Activated naive CD4-positive, alpha-beta T cell treated with anti-CD3 and anti-CD28 coated beads for 36 hours (primary cell): ENCODE results near the gene BIRC3. TPM values are rescaled to one million over a fixed set of nuclear protein-coding genes. Genes with fewer than 3 reads are reported as not detected.

Source experiments
- CTCF ChIA-PET: fragments of 350-600 bp; sonication (Branson Sonifier 250); formaldehyde crosslinking; loops from one replicate; lab custom pipeline; 2021; ENCODE audit warnings: antibody characterized with exemption; lab: Charles Lee
- DNase-seq: peaks from one replicate; pipeline ENCODE4 v3.0.0-alpha.2; 2020
- H3K27ac Mint-ChIP-seq: one replicate; pipeline ENCODE4 v1.8.0; 2021; ENCODE audit warnings: mild to moderate bottlenecking, mixed read lengths
- H3K27me3 Mint-ChIP-seq: one replicate; pipeline ENCODE4 v1.8.0; 2021; ENCODE audit warnings: low read depth, mixed read lengths
- H3K36me3 Mint-ChIP-seq: one replicate; pipeline ENCODE4 v1.8.0; 2021; ENCODE audit warnings: low read depth, mixed read lengths
- H3K4me1 Mint-ChIP-seq: one replicate; pipeline ENCODE4 v1.8.0; 2021; ENCODE audit warnings: low read depth, mixed read lengths
- H3K4me3 Mint-ChIP-seq: one replicate; pipeline ENCODE4 v1.8.0; 2021; ENCODE audit warnings: mild to moderate bottlenecking, moderate library complexity, mixed read lengths
- H3K9me3 Mint-ChIP-seq: one replicate; pipeline ENCODE4 v1.8.0; 2021; ENCODE audit warnings: mixed read lengths
- intact Hi-C: fragments of 100-400 bp; cut with micrococcal nuclease; formaldehyde crosslinking; loops from one replicate; pipeline ENCODE4 v1.15.1; 2023
- total RNA-seq, 2 experiments: library from RNA; stranded (reverse); gene quantifications; one replicate each; pipeline ENCODE4 v1.2.3, GENCODE V29; 2021

Gene BIRC3
- total RNA-seq, 2 experiments from 2014 or later = 100 to 105 TPM

DNA sequence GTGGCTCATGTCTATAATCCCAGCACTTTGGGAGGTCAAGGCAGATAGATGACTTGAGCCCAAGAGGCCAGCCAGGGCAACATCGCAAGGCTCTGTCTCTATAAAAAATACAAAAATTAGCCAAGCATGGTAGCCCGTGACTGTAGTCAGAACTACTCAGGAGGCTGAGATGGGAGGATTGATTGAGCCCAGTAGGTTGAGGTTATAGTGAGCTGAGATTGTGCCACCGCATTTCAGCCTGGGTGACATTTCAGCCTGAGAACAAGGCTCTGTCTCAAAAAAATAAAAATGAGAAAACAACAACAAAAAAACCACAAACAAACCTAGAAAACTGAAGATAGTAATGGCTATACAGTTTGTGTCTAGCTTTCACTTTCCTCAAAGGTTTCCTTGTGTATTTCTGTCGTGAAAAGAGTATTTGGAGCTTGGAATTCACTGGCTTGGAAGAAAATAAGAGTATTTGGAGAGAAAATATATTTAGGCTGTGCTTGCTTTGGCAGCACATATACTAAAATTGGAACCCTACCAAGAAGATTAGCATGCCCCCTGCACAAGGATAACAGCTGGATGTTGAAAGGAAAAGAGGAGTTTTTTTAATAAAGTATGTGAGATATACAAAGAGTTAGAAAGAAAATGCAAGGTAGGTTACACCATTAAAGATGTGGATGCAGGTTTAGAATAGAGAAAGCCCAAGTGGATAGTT is 3.9 kb upstream of the BIRC3 start:
- peaks cover 3% of the 10 kb centered on the region for H3K9me3 Mint-ChIP-seq
- CTCF ChIA-PET = interaction anchor here (0.5 to 12.1 kb wide), 6 partner anchors 16 to 300 kb away, joined by 3 to 180 read pairs (median 3); no protein-coding TSS in a partner anchor
- no peak for DNase-seq
- H3K27ac Mint-ChIP-seq = peak overlapping the region; percentile 87
- peak overlapping the region; percentile 50 for H3K4me3 Mint-ChIP-seq
- peaks cover 47% of the 10 kb centered on the region for H3K4me1 Mint-ChIP-seq
- no peaks in the 10 kb centered on the region for H3K27me3 Mint-ChIP-seq
- intact Hi-C loops = no loop called here
- peaks cover 9% of the 10 kb centered on the region for H3K36me3 Mint-ChIP-seq

DNA sequence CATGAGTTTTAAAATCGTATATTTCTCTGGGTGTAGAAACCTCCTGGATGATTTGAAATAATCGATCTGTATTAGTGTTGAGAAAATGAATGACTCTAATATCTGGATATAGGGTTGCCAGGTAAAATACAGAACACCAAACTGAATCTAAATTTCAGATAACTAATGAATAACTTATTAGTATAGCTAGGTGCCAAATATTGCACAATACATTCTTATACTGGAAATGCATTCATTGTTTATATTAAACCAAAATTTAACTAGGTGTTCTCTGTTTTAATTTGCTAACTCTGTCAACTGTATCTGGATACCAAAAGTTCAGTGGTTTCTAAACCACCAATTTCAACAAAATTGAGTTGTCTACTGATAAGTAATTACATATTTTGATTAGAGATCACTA is 2.5 kb upstream of the BIRC3 start:
- intact Hi-C loops = no loop called here
- peak overlapping the region; percentile 37 for H3K27ac Mint-ChIP-seq
- H3K4me3 Mint-ChIP-seq = no peak overlapping the region
- H3K27me3 Mint-ChIP-seq = no peaks in the 10 kb centered on the region
- peaks cover 22% of the 10 kb centered on the region for H3K36me3 Mint-ChIP-seq
- H3K4me1 Mint-ChIP-seq = peaks cover 49% of the 10 kb centered on the region
- no peak for DNase-seq
- CTCF ChIA-PET = interaction anchor here (0.8 to 12.1 kb wide), 6 partner anchors 9 to 351 kb away, joined by 3 to 180 read pairs (median 5); no protein-coding TSS in a partner anchor
- H3K9me3 Mint-ChIP-seq = no peaks in the 10 kb centered on the region

DNA sequence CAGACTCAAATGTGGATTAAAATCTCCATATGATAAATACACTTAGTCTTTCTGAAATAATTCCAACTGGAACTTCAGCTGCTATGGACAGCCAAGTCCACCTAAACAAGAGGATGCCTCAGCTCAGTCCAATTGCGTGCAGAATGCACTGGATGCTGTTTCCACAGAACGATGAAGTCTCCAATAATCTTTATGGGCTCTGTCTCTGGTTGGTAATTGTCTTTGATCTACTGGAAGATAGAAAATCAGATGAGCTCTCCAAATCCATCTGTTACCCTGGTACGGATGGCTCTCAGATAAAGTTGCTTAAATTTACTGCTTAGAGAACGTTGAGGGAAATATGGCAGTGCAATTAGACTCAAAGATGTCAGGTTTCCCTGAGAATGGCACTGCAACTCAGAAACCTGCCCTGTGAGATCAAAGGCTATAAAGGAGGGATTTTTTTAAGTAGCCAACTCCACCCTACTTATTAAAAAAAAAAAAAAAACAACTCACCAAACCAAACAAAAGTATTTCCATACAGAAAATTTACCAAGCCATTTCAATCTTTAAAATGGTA is 859 bp upstream of the BIRC3 start:
- Mint-ChIP-seq H3K27ac (peak overlapping the region; percentile 98), H3K4me1 (peaks cover 60% of the 10 kb centered on the region), H3K27me3 (no peaks in the 10 kb centered on the region), H3K36me3 (peaks cover 34% of the 10 kb centered on the region), H3K9me3 (no peaks in the 10 kb centered on the region), H3K4me3 (peak overlapping the region; percentile 96)
- no peak for DNase-seq
- intact Hi-C loops = no loop called here
- CTCF ChIA-PET = interaction anchor here (0.6 to 12.1 kb wide), 7 partner anchors 9 to 350 kb away, joined by 3 to 180 read pairs (median 9); no protein-coding TSS in a partner anchor

DNA sequence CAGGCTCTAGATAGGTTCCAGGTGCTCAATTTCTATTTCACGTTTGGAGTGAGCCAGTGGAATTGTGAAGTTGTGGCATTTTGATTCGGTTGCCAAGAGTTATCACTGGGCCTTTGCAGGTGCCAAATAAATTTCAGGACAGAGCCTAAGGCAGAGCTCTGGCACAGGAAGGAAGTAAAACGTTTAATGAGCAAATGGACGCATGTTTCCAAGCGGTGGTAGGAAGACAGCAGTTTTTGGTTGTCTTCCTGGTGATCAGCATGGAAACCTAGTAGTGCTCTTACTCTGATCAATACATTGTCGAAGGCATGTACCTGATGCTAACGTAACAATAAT is 452 bp downstream of the BIRC3 start:
- no peak for DNase-seq
- Mint-ChIP-seq H3K27ac (peak overlapping the region; percentile 98), H3K27me3 (no peaks in the 10 kb centered on the region), H3K36me3 (peaks cover 47% of the 10 kb centered on the region), H3K4me1 (peaks cover 66% of the 10 kb centered on the region), H3K9me3 (no peaks in the 10 kb centered on the region), H3K4me3 (peak overlapping the region; percentile 96)
- CTCF ChIA-PET = interaction anchor here (0.8 to 5.3 kb wide), 8 partner anchors 12 to 174 kb away, joined by 3 to 124 read pairs (median 4); no protein-coding TSS in a partner anchor
- intact Hi-C loops = loop anchor here (1.0 kb wide), 13 partner anchors 11 to 711 kb away; partner anchors contain the start of gene BIRC2

DNA sequence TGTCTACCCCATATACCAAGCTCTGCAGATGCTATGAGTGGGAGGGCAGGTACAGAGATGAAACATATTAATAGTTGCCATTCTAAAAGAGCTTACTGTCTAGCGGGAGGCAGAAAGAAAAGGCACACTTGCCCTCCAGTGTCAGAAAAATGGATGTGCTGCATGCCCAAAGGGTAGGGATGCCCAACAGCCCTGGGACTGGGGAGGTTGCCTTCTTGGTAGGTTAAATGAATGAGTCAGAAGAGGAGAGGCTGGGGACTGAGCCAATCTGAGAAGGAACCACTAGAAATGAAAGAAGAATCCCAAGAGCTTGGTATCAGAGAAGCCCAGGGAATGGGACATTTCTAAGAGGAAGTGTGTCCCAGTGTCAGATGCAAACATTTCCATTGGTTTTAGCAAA is 1.2 kb downstream of the BIRC3 start:
- Mint-ChIP-seq H3K27ac (peak overlapping the region; percentile 98), H3K4me1 (peaks cover 64% of the 10 kb centered on the region), H3K9me3 (no peaks in the 10 kb centered on the region), H3K4me3 (peak overlapping the region; percentile 96), H3K36me3 (peaks cover 50% of the 10 kb centered on the region), H3K27me3 (no peaks in the 10 kb centered on the region)
- intact Hi-C loops = loop anchor here (1.0 kb wide), 2 partner anchors 30 to 78 kb away; no protein-coding TSS in a partner anchor
- peak; percentile 78 for DNase-seq
- CTCF ChIA-PET = interaction anchor here (0.6 to 5.3 kb wide), 15 partner anchors 12 to 294 kb away, joined by 3 to 124 read pairs (median 3); no protein-coding TSS in a partner anchor

DNA sequence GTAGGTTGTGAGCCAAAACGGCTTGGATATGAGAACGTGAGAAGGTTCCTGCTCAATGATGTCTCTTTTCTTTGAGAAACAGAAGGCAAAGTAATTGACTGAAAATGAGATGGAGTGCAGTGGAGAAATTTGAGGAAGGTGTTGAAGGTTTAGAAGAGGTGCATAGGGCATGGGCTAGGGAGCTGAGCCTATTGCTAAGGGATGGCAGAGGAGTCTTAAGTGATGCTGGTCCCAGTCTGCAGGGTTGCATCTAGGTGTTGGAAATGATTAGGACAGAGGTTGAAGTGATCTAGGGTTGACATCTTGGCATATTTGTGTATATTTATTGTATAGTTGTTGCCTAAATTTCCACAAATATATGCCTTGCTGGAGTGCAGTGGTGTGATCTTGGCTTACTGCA is 2.3 kb downstream of the BIRC3 start:
- Mint-ChIP-seq H3K36me3 (peaks cover 56% of the 10 kb centered on the region), H3K27me3 (no peaks in the 10 kb centered on the region), H3K27ac (peak overlapping the region; percentile 98), H3K4me1 (peaks cover 61% of the 10 kb centered on the region), H3K9me3 (no peaks in the 10 kb centered on the region), H3K4me3 (peak overlapping the region; percentile 96)
- intact Hi-C loops = no loop called here
- DNase-seq = no peak
- CTCF ChIA-PET = interaction anchor here (0.7 to 5.3 kb wide), 9 partner anchors 9 to 347 kb away, joined by 3 to 124 read pairs (median 4); no protein-coding TSS in a partner anchor

DNA sequence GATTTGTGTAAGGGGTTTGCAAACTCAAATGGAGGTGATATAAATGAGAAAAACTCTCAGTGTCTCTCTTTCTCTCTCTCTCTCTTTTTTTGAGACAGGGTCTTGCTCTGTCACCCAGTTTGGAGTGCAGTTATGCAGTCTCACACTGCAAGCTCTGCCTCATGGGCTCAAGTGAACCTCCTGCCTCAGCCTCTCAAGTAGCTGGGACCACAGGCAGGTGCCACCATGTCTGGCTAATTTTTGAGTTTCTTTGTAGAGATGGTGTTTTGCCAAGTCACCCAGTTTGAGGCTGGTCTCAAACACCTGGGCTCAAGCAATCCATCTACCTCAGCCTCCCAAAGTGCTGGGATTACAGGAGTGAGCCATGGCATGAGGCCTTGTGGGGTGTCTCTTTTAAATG is 2.9 kb downstream of the BIRC3 start:
- intact Hi-C loops = no loop called here
- Mint-ChIP-seq H3K4me1 (peaks cover 63% of the 10 kb centered on the region), H3K9me3 (no peaks in the 10 kb centered on the region), H3K4me3 (peak overlapping the region; percentile 96), H3K27me3 (no peaks in the 10 kb centered on the region), H3K36me3 (peaks cover 62% of the 10 kb centered on the region), H3K27ac (peak overlapping the region; percentile 98)
- CTCF ChIA-PET = interaction anchor here (0.6 to 5.3 kb wide), 9 partner anchors 10 to 346 kb away, joined by 3 to 124 read pairs (median 6); no protein-coding TSS in a partner anchor
- DNase-seq = no peak

DNA sequence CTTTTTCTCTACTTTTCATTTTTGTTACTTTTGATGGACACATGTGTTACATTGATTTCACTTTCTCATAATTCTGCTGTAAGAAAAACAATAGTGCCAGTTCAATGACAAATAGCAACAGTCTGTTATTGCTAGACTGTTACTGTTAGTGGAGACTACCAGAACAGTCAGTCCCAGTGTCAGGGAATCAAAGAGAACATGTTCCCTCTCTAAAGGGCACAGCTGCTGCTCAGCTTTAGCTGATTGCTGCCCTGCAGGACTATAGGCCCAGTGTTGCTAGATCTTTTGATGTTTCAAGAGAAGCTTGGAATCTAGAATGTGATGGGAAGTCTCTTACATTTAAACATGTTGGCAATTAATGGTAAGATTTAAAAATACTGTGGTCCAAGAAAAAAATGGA is 3.4 kb downstream of the BIRC3 start:
- H3K9me3 Mint-ChIP-seq = no peaks in the 10 kb centered on the region
- intact Hi-C loops = no loop called here
- CTCF ChIA-PET = interaction anchor here (0.6 to 5.3 kb wide), 5 partner anchors 14 to 346 kb away, joined by 3 to 124 read pairs (median 8); no protein-coding TSS in a partner anchor
- H3K36me3 Mint-ChIP-seq = peaks cover 62% of the 10 kb centered on the region
- H3K27me3 Mint-ChIP-seq = no peaks in the 10 kb centered on the region
- peaks cover 58% of the 10 kb centered on the region for H3K4me1 Mint-ChIP-seq
- no peak for DNase-seq
- peak overlapping the region; percentile 96 for H3K4me3 Mint-ChIP-seq
- peak overlapping the region; percentile 98 for H3K27ac Mint-ChIP-seq

DNA sequence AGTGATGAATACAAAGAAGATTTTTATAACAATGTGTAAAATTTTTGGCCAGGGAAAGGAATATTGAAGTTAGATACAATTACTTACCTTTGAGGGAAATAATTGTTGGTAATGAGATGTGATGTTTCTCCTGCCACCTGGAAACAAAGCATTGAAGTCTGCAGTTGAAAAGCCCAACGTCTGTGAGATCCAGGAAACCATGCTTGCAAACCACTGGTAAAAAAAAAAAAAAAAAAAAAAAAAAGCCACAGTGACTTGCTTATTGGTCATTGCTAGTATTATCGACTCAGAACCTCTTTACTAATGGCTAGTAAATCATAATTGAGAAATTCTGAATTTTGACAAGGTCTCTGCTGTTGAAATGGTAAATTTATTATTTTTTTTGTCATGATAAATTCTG is 5.3 kb downstream of the BIRC3 start:
- Mint-ChIP-seq H3K36me3 (peaks cover 70% of the 10 kb centered on the region), H3K4me3 (peak overlapping the region; percentile 49), H3K27ac (peak overlapping the region; percentile 86), H3K9me3 (no peaks in the 10 kb centered on the region), H3K4me1 (peaks cover 59% of the 10 kb centered on the region), H3K27me3 (no peaks in the 10 kb centered on the region)
- intact Hi-C loops = loop anchor here (1.0 kb wide), 1 partner anchor 8 kb away; no protein-coding TSS in a partner anchor
- CTCF ChIA-PET = interaction anchor here (2.3 to 5.3 kb wide), 3 partner anchors 15 to 344 kb away, joined by 8 to 124 read pairs (median 12); no protein-coding TSS in a partner anchor
- no peak for DNase-seq

DNA sequence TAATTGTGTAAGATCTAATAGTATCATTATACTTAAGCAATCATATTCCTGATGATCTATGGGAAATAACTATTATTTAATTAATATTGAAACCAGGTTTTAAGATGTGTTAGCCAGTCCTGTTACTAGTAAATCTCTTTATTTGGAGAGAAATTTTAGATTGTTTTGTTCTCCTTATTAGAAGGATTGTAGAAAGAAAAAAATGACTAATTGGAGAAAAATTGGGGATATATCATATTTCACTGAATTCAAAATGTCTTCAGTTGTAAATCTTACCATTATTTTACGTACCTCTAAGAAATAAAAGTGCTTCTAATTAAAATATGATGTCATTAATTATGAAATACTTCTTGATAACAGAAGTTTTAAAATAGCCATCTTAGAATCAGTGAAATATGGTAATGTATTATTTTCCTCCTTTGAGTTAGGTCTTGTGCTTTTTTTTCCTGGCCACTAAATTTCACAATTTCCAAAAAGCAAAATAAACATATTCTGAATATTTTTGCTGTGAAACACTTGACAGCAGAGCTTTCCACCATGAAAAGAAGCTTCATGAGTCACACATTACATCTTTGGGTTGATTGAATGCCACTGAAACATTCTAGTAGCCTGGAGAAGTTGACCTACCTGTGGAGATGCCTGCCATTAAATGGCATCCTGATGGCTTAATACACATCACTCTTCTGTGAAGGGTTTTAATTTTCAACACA is 6.4 kb downstream of the BIRC3 start:
- Mint-ChIP-seq H3K9me3 (no peaks in the 10 kb centered on the region), H3K36me3 (peaks cover 70% of the 10 kb centered on the region), H3K4me1 (peaks cover 58% of the 10 kb centered on the region), H3K27me3 (no peaks in the 10 kb centered on the region), H3K4me3 (no peak overlapping the region), H3K27ac (peak overlapping the region; percentile 56)
- CTCF ChIA-PET = interaction anchor here (0.8 to 1.7 kb wide), 3 partner anchors 29 to 36 kb away, joined by 4 to 5 read pairs (median 4); no protein-coding TSS in a partner anchor
- intact Hi-C loops = no loop called here
- DNase-seq = no peak

DNA sequence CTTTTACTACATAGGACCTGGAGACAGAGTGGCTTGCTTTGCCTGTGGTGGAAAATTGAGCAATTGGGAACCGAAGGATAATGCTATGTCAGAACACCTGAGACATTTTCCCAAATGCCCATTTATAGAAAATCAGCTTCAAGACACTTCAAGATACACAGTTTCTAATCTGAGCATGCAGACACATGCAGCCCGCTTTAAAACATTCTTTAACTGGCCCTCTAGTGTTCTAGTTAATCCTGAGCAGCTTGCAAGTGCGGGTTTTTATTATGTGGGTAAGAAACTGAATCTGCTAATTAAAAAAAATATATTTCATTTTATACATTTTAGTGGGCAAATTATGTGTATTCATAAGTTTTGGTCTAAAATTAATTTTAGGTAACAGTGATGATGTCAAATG is 7.8 kb downstream of the BIRC3 start:
- Mint-ChIP-seq H3K27ac (no peak overlapping the region), H3K4me3 (no peak overlapping the region), H3K27me3 (no peaks in the 10 kb centered on the region), H3K4me1 (peaks cover 48% of the 10 kb centered on the region), H3K36me3 (peaks cover 64% of the 10 kb centered on the region), H3K9me3 (no peaks in the 10 kb centered on the region)
- DNase-seq = no peak
- CTCF ChIA-PET = interaction anchor here (1.0 to 1.7 kb wide), 3 partner anchors 17 to 32 kb away, joined by 3 to 7 read pairs (median 4); no protein-coding TSS in a partner anchor
- intact Hi-C loops = no loop called here
